HG02571 (cell line): Measurements from ENCODE around the gene NOM1.

Source experiments
- ATAC-seq: cut with Tn5 transposase; IDR thresholded peaks from one replicate; pipeline ENCODE4 v1.9.1; 2021; ENCODE audit warnings: mild to moderate bottlenecking, moderate library complexity; ENCODE audit not compliant: unreplicated experiment

NOM1 gene

DNA sequence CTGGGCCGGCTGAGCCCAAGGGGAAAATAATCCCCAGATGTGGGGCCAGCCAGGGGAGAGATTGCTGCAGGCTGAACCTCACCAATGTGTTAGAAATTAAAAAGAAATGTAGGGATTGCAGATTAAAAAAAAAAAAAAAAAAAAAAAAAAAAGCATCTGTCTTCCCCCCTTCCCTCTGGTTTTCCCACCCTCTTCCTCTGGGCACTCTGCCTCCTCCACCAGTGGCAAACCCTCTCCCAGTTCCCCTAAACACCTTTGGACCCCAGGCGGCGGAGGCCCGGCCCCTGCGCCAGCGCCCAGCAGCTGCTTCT is 53.9 kb downstream of the NOM1 start:
- ATAC-seq, result no peak

DNA sequence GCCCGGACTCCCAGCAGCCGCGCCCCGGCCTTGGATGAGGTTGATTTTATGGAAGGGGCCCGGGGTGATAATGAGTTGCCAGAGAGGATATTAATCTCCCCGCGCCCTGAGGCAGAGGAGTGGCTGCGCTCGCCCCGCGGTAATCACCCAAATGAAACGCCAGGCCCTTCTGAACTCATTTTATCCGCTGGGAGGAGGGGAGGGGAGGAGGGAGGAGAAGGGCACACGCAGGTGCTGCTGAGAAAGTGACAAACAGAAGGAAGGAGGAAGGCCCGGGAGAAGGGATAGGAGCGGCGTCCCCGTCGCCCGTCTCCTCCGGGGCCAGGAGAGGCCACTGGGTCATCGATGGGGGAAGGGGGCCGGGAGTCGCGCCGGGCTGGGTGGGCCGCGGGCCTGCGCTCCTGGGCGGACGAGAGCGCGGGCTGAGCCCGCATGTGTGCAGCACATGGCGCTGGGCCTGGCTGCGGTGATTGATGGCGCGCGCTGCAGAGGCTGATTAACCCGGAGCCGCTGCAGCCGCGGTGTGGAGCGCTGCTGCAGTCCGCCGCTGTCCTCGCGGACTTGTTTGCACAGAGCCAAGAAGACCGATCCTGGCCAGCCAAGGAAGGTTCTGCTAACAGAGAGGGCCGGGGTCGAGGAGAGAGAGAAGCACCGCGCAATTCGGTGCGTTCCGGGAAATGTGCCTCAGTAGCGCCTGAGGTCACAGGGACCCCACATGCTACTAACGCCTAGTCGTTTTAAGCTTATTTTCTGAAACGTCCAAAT is 54.4 kb downstream of the NOM1 start:
- ATAC-seq, result no peak

- no peak for ATAC-seq
Measured at GRCh38 chr7:157004521-157005455, 55.3 kb downstream of the NOM1 start.

DNA sequence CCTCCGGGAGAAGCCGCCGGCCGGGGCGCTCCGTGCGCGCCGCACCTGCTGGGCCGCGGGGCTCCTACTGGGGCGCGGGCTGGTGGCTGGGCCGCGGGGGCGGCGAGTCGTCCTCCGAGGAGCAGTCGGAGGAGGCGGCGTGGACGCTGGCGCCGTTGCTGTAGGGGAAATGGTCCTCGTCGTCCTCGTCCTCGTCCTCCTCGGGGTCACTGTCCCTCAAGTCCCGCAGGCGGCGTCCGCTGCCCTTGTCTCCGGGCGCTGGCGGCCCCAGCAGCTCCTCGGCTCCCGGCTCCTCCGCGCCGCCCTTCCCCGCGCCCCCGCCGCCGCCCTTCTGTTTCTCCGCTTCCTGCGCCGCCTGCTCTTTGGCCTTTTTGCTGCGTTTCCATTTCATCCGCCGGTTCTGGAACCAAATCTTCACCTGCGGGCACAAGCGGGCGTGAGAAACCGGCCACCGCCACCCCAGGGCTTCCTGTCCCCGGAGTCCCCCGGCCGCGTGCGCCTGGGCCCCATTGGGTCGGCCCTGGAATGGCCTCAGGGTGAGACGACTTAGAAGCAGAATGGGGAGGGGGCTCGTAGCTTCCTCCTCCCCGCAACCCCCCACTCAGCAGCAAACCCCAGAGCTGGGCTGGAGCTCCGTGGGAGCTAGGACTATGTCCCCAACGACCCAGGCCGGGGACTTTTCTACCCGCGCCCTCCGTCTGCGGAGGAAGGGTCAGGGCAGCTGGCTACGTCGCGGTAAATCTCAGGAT is 56.1 kb downstream of the NOM1 start:
- no peak for ATAC-seq

DNA sequence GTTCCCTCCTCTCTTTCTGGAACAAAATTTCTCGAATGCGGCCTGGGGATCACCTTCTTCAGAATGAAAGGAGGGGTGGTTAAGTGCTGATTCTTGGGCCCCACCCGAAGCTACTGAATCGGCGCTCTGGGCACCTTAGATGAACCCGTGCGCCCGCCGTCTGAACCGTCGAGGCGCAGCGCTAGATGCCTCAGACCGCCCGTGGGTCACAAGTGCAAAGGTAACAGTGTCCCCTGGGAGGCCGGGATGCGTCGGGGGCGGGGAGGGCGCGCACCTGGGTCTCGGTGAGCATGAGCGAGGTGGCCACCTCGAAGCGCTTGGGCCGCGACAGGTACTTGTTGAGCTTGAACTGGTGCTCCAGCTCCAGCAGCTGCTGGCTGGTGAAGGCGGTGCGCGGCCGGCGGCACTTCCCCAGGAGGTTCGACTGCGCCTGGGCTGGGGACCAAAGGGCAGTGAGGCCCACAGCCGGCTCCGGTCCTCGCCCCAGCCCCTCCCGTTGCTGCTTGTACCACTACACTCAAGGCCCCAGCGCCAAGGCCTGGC is 56.8 kb downstream of the NOM1 start:
- no peak for ATAC-seq

DNA sequence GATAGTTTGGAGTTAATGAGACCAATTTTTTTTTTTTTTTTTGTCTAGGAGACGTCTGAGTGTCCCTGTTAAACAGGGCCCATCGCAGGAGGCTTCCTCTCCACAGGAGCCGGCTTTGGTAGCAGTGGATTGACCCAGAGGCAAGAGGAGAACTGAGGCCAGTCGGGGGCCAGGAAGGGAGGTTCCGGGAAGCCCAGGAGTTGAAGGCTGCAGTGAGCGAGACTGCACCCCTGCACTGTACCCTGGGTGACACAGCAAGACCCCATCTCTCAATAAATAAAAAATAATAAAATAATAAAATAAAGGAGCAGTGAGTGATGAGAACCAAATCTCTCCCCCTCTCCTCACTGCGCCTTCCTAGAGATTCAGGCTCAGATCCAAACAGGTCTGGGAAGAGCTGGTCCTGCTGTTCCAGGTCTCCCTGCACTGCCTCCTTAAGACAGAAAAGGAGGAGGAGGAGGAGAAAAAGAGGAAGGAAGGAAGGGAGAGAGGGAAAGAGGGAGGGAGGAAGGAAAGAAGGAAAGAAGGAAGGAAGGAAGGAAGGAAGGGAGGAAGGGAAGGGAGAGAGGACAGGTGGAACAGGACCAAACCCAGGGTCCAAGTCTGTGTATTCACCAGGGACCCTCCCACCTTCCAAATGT is 57.4 kb downstream of the NOM1 start:
- ATAC-seq, result no peak

DNA sequence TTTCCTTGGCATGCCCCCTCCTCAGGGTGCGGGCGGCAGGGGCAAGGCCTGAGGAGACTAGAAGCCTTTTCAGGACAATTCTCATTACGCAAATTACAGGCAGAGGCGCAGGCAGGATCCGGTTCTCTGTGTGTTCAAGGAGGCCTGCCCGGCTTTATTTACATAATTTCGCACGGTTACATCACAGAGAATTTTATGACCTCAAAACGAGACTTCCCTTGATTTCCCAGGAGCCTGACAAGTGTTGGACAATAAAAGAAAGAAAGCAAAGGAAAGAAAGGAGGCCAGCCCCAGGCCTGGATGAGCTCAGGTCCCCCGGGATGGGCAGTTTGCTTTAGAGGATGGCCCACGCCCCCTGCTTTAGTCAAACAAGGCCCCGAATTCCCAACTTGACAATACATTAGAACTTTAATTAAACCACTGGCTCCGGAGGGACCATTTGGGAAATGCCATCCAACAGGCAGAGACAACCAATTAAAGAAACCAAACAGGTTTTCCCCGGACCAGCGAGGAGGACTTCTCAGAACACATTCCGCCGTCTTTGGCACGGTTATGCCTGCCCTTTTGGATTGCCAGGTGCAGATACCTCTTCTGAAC is 58.1 kb downstream of the NOM1 start:
- ATAC-seq, result no peak

DNA sequence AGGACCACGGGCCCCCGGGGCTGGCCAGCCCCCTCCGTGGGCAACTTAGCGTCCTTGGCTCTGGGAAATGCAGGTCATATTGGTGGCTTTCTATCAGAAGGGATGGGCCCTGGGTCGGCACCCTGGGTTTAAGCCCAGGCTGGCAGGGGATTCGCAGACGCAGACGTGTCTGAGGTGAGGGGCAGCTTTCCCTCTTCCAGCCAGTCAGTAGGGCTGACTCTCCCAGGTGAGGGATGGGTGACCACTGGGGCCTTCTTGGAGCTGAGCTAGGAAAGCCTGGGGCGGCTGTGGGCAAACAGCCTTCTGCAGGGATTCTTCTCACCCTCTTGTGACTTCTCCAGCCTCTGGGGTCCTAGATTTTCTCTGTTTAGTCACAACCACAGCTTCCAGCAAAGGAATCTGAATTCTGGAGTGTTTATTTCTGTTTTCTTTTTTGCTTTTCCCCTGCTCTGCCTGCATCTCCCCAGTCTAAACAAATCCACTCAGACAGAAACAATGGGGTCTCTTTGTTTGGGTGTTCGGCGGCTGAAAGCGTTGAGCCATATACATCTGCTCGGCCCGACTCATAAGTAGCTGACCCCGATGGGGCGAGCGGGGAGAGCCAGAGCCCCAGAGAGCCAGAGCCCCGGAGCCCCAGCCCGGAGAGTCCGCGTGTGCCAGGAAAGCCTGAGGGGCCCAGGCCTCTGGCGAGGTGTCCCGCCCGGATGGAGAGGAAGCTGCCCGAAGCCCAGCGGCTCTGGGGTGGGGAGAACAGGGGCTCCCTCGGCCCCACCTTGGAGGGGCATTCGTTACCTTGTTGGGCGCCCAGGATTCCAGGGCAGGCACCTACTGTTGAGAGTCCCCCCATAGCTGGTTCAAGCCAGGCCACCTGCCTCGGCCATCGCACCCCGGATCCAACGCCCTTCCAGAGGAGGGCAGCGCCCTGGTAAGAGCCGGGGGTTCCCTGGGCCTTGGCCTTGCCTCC is 59.0 kb downstream of the NOM1 start:
- ATAC-seq, result no peak

- no peak for ATAC-seq
Measured at GRCh38 chr7:157009170-157009777, 59.8 kb downstream of the NOM1 start.

DNA sequence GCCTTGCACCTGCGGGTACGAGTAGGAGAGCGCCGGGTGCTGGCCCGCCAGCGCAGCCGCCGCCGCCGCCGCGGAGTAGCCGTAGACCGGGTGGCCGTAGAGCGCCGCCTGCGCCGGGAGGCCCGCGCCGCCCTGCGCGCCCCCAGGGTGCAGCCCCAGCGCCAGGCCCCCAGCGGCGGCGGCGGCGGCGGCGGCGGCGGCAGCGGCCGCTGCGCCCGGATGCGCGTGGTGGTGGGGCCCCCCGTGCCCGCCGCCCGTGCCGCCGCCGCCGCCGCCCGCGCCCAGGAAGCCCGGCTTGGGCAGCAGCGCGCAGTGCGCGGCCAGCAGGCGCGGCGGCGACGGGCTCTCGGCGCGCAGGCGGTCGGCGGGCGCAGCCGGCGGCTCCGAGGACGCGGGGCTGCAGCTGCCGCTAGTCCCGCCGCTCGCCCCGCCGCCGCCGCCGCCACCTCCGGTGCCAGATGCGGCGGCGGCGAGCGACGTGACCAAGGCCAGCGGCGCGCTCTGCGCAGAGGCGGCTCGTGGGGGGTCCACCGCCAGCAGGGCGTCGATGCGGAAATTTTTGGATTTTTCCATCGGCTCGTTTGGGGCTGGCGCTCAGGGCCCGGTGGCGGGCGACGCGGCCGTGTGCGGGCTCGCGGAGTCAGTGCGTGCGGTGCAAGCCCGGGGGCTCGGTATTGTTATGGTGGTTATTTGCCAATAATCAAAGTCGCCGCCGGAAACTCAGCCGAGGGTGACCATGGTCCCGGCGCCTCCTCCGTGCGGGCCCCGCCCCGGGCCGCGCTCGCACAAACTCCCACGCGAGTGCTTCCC is 60.5 kb downstream of the NOM1 start:
- peak; percentile 19 for ATAC-seq

GRCh38 chr7:157010588-157011332 is 61.2 kb downstream of the NOM1 start, which contains the start of gene MNX1:
MNX1 (minus strand) TSS chr7:157010663; CDS start chr7:157010350, 313 bp downstream.
- peak; percentile 73 for ATAC-seq

GRCh38 chr7:157011333-157012112 is 62.0 kb downstream of the NOM1 start:
- ATAC-seq, result no peak

- ATAC-seq, result no peak
Measured at GRCh38 chr7:157012113-157012547, 62.6 kb downstream of the NOM1 start.

GRCh38 chr7:157013101-157013500 is 63.6 kb downstream of the NOM1 start:
- no peak for ATAC-seq

GRCh38 chr7:157013602-157014549 is 64.4 kb downstream of the NOM1 start:
- no peak for ATAC-seq
